ENCODE results near the gene SATB2. TPM values are rescaled to one million over a fixed set of nuclear protein-coding genes. Genes with fewer than 3 reads are reported as not detected.

Gene SATB2
- total RNA-seq, 1 experiment from 2014 or later, result 13.8 TPM

- intact Hi-C loops (cut with micrococcal nuclease), result no loop called here
Measured at GRCh38 chr2:199499005-199499404, 41.3 kb upstream of the SATB2 start.

More at GRCh38 chr2:199499005-199499404, 41.3 kb upstream of the SATB2 start:
- Histone ChIP-seq H3K9ac (ENCODE audit: low read length) (no peak overlapping the region), H3K9me2 (ENCODE audit: insufficient read depth) (no peaks in the 10 kb centered on the region), H3K36me3 (ENCODE audit: control insufficient read depth in 1 of 2, insufficient read depth in 2 of 2, low read length in 2 of 2) (no peaks in the 10 kb centered on the region), H3K9me3 (ENCODE audit: control insufficient read depth in 1 of 2, insufficient read depth in 1 of 2, low read depth in 1 of 2, low read length in 2 of 2) (no peaks in the 10 kb centered on the region), H3K27ac (ENCODE audit: low read depth, low read length) (no peak overlapping the region), H3K27me3 (ENCODE audit: insufficient read depth, low read length) (no peaks in the 10 kb centered on the region), H3K79me2 (ENCODE audit: insufficient read depth, low read length) (no peaks in the 10 kb centered on the region), H3K4me2 (ENCODE audit: low read length) (no peak overlapping the region), H3K4me3 (replicated peaks in 1 of 2; ENCODE audit: low read depth in 1 of 2, low read length in 2 of 2) (no peak overlapping the region), H2AFZ (ENCODE audit: low read depth, low read length, poor library complexity, severe bottlenecking) (no peak overlapping the region), H4K20me1 (ENCODE audit: insufficient read depth) (no peaks in the 10 kb centered on the region), H3K4me1 (ENCODE audit: control insufficient read depth in 1 of 2, insufficient read depth in 2 of 2, low read length in 2 of 2) (no peaks in the 10 kb centered on the region)
- ChIA-PET CTCF (no interaction called here), POLR2A (no interaction called here), RAD21 (ENCODE audit: low non-redundant PET in 1 of 2, low total read pairs in 2 of 2, uncharacterized antibody in 2 of 2, unreplicated experiment in 2 of 2) (no interaction called here)
- no peak for DNase-seq (ENCODE audit: low read depth, low spot score)
- no peak for ATAC-seq
- TF ChIP-seq SIN3A (IDR thresholded peaks at IDR 0.05; ENCODE audit: low read depth) (no peak), ATF3 (IDR thresholded peaks at IDR 0.05) (no peak), EZH2 (IDR thresholded peaks at IDR 0.05) (no peak), CTCF (IDR thresholded peaks at IDR 0.05 in 2 of 3, conservative IDR thresholded peaks at IDR 0.05 in 1 of 3; ENCODE audit: borderline replicate concordance in 1 of 3, insufficient read depth in 1 of 3, low read depth in 2 of 3, low read length in 2 of 3) (no peak), SRF (IDR thresholded peaks at IDR 0.05; ENCODE audit: low read depth) (no peak)
- BruUV-seq (replicated peaks), result no TSS peak

All from HCT116 (cell line).